Prostate gland (tissue), 2 donors: Measurements from ENCODE around the gene SIDT1. TPM values are rescaled to one million over a fixed set of nuclear protein-coding genes. Genes with fewer than 3 reads are reported as not detected.

Experiments used
- DNase-seq: peaks from one replicate; pipeline ENCODE4 v3.0.0-alpha.2; 2019; ENCODE audit warnings: low spot score
- H3K27ac ChIP-seq, 2 donors: fragments of 200-600 bp; sonication (generic); 2 replicates each; pipeline ENCODE4 v1.5.1; 2017 to 2019
- H3K27me3 ChIP-seq: fragments of 200-600 bp; sonication (generic); replicated peaks from 2 replicates; pipeline ENCODE4 v1.5.1; 2019; ENCODE audit not compliant: insufficient read depth
- H3K36me3 ChIP-seq, 2 donors: fragments of 200-600 bp; sonication (generic); 1 replicate in 1 of 2; 2 replicates in 1 of 2; pipeline versions ENCODE4 v1.5.1 to v1.8.1; 2017 to 2019
- H3K4me1 ChIP-seq: fragments of 200-600 bp; sonication (generic); replicated peaks from 2 replicates; pipeline ENCODE4 v1.5.1; 2019
- H3K4me3 ChIP-seq, 2 donors: fragments of 200-600 bp; sonication (generic); 2 replicates each; pipeline ENCODE4 v1.5.1; 2017 to 2019
- H3K9me3 ChIP-seq: fragments of 200-600 bp; sonication (generic); 2 replicates; pipeline ENCODE4 v1.5.1; 2017
- CTCF ChIP-seq, 4 experiments: fragments of 200-600 bp in 2 of 4; fragments of 450-650 bp in 2 of 4; sonication (generic) in 2 of 4; IDR thresholded peaks; 1 replicate in 3 of 4; 2 replicates in 1 of 4; pipeline ENCODE4 v1.5.1; 2016 to 2019; ENCODE audit warnings: antibody characterized with exemption in 4 of 4, mild to moderate bottlenecking in 2 of 4, moderate library complexity in 2 of 4
- POLR2A ChIP-seq: fragments of 450-650 bp; IDR thresholded peaks from one replicate; pipeline ENCODE4 v1.6.1; 2016; ENCODE audit warnings: antibody characterized with exemption, mild to moderate bottlenecking
- POLR2AphosphoS5 ChIP-seq: sonication (generic); formaldehyde crosslinking; IDR thresholded peaks from one replicate; pipeline ENCODE4 v1.6.1; 2017; ENCODE audit warnings: antibody characterized with exemption
- WGBS: methylation state at CpG from one replicate; pipeline ENCODE4 v1.1.5; 2018; 5-methylcytosine and 5-hydroxymethylcytosine counted together
- intact Hi-C: fragments of 100-400 bp; cut with DNase I; formaldehyde crosslinking; loops from one replicate; pipeline ENCODE4 v1.14.2; 2022
- total RNA-seq, 2 donors: library from RNA; depleted of rRNA; stranded (reverse); fragments of >200 nt; gene quantifications; one replicate each; pipeline ENCODE4 v1.1.0, GENCODE V29; 2016

SIDT1 gene
- total RNA-seq, 2 donors from 2014 or later, result 19.9 to 31.2 TPM

- Histone ChIP-seq H3K27me3 (no peaks in the 10 kb centered on the region), H3K4me1 (no peaks in the 10 kb centered on the region), H3K4me3 (no peak overlapping the region), H3K9me3 (no peaks in the 10 kb centered on the region), H3K36me3 (no peaks in the 10 kb centered on the region), H3K27ac (no peak overlapping the region)
- intact Hi-C loops, result no loop called here
- no peak for DNase-seq
- no peak for TF ChIP-seq CTCF (IDR thresholded peaks at IDR 0.05)
- no peak for TF ChIP-seq POLR2AphosphoS5
- no peak for TF ChIP-seq POLR2A
- WGBS, result 100% methylated on average over 2 of the region's 2 CpGs
These were observed 16.1 kb downstream of the SIDT1 start for GRCh38 chr3:113548501-113548900.

GRCh38 chr3:113551820-113552219, 19.5 kb downstream of the SIDT1 start:
- TF ChIP-seq POLR2AphosphoS5 (peak; percentile 46), POLR2A (no peak), CTCF (IDR thresholded peaks at IDR 0.05) (no peak)
- no peak overlapping the region for H3K4me3 ChIP-seq
- no peaks in the 10 kb centered on the region for H3K4me1 ChIP-seq
- DNase-seq, result peak; percentile 19
- H3K27me3 ChIP-seq, result no peaks in the 10 kb centered on the region
- H3K27ac ChIP-seq, result peak overlapping the region; percentile 10 to 50
- intact Hi-C loops, result no loop called here
- H3K9me3 ChIP-seq, result no peaks in the 10 kb centered on the region
- WGBS, result 40% methylated on average over 5 of the region's 5 CpGs
- H3K36me3 ChIP-seq, result no peaks in the 10 kb centered on the region

GRCh38 chr3:113552851-113553250, 20.5 kb downstream of the SIDT1 start:
- TF ChIP-seq POLR2A (no peak), POLR2AphosphoS5 (no peak)
- no peaks in the 10 kb centered on the region for H3K9me3 ChIP-seq
- H3K27me3 ChIP-seq, result no peaks in the 10 kb centered on the region
- DNase-seq, result no peak
- no peaks in the 10 kb centered on the region for H3K4me1 ChIP-seq
- no peaks in the 10 kb centered on the region for H3K36me3 ChIP-seq
- intact Hi-C loops, result no loop called here
- no peak overlapping the region for H3K4me3 ChIP-seq
- peak overlapping the region in 1 of 2 donors; percentile 50 for H3K27ac ChIP-seq
- WGBS, result 69% methylated on average over 3 of the region's 3 CpGs

GRCh38 chr3:113555138-113555537, 22.8 kb downstream of the SIDT1 start:
- no peak for DNase-seq
- no peak overlapping the region for H3K4me3 ChIP-seq
- no peaks in the 10 kb centered on the region for H3K27me3 ChIP-seq
- H3K27ac ChIP-seq, result no peak overlapping the region
- intact Hi-C loops, result no loop called here
- WGBS, result 94% methylated on average over 1 of the region's 1 CpG
- no peaks in the 10 kb centered on the region for H3K9me3 ChIP-seq
- no peaks in the 10 kb centered on the region for H3K4me1 ChIP-seq
- H3K36me3 ChIP-seq, result no peaks in the 10 kb centered on the region
- no peak for TF ChIP-seq CTCF (IDR thresholded peaks at IDR 0.05)
- TF ChIP-seq POLR2AphosphoS5, result no peak
- TF ChIP-seq POLR2A, result no peak

GRCh38 chr3:113556316-113556945, 24.1 kb downstream of the SIDT1 start:
- Histone ChIP-seq H3K9me3 (no peaks in the 10 kb centered on the region), H3K4me1 (no peaks in the 10 kb centered on the region), H3K4me3 (no peak overlapping the region), H3K27ac (no peak overlapping the region), H3K27me3 (no peaks in the 10 kb centered on the region), H3K36me3 (no peaks in the 10 kb centered on the region)
- TF ChIP-seq CTCF (IDR thresholded peaks at IDR 0.05), result no peak
- no peak for TF ChIP-seq POLR2AphosphoS5
- intact Hi-C loops, result no loop called here
- no peak for DNase-seq
- WGBS, result 73% methylated on average over 6 of the region's 6 CpGs
